IMR-90 (cell line): ENCODE results near the gene SIK2. TPM values are rescaled to one million over a fixed set of nuclear protein-coding genes. Genes with fewer than 3 reads are reported as not detected.
A peak's percentile ranks its signal among the peaks of the same experiment; 100 is the strongest.

Source experiments
- ATAC-seq: fragments of 200-7000 bp; cut with Tn5 transposase; 2 replicates; pipeline ENCODE4 v1.9.1; 2020; ENCODE audit warnings: low read depth, mild to moderate bottlenecking, moderate library complexity
- BruUV-seq: library from RNA; stranded (reverse); fragments of 400-500 nt; replicated peaks from 2 replicates; lab custom pipeline; 2021; lab: Mats Ljungman, UMichigan
- CTCF ChIA-PET: fragments of 300-600 bp; formaldehyde crosslinking; extraction: SDS; loops from one replicate; lab custom pipeline; 2021; ENCODE audit warnings: antibody characterized with exemption; lab: Yijun Ruan, JAX
- POLR2A ChIA-PET: fragments of 300-600 bp; sonication (Branson Sonifier 250); formaldehyde crosslinking; loops from one replicate; lab custom pipeline; 2022; ENCODE audit warnings: antibody characterized with exemption; ENCODE audit not compliant: unreplicated experiment; lab: Charles Lee
- DNase-seq: peaks from one replicate; pipeline ENCODE4 v3.0.0; 2013
- H2AFZ ChIP-seq: replicated peaks from 2 replicates; pipeline ENCODE3; 2013; ENCODE audit warnings: low read length, mild to moderate bottlenecking; ENCODE audit not compliant: poor library complexity
- H2AK5ac ChIP-seq: 2 replicates; pipeline ENCODE4 v1.6.1; 2013; ENCODE audit warnings: low read depth, low read length, inconsistent platforms
- H2AK9ac ChIP-seq: replicated peaks from 2 replicates; pipeline ENCODE3; 2013; ENCODE audit warnings: mild to moderate bottlenecking, low read depth, low read length, moderate library complexity; ENCODE audit not compliant: poor library complexity
- H2BK120ac ChIP-seq: 2 replicates; pipeline ENCODE4 v1.6.1; 2013; ENCODE audit warnings: low read depth, low read length, inconsistent platforms
- H2BK15ac ChIP-seq: 3 replicates; pipeline ENCODE4 v1.6.1; 2013; ENCODE audit warnings: low read depth, low read length, inconsistent platforms
- H2BK20ac ChIP-seq: 2 replicates; pipeline ENCODE4 v1.6.1; 2013; ENCODE audit warnings: low read depth, mild to moderate bottlenecking, inconsistent platforms, low read length, moderate library complexity
- H2BK5ac ChIP-seq: 2 replicates; pipeline ENCODE4 v1.6.1; 2013; ENCODE audit warnings: mild to moderate bottlenecking, low read depth, low read length, inconsistent platforms; ENCODE audit not compliant: poor library complexity, severe bottlenecking
- H3K14ac ChIP-seq: replicated peaks from 2 replicates; pipeline ENCODE4 v1.6.1; 2013; ENCODE audit warnings: low read depth, low read length, inconsistent platforms
- H3K18ac ChIP-seq: 2 replicates; pipeline ENCODE4 v1.6.1; 2013; ENCODE audit warnings: low read depth, low read length, control low read depth
- H3K23ac ChIP-seq: 2 replicates; pipeline ENCODE4 v1.6.1; 2013; ENCODE audit warnings: low read depth, low read length, inconsistent platforms
- H3K27ac ChIP-seq: 2 replicates; pipeline ENCODE4 v1.5.1; 2013; ENCODE audit warnings: mild to moderate bottlenecking, control low read depth, low read length; ENCODE audit not compliant: insufficient read depth
- H3K27me3 ChIP-seq: 2 replicates; pipeline ENCODE4 v1.6.1; 2013; ENCODE audit warnings: low read length; ENCODE audit not compliant: control insufficient read depth, insufficient read depth
- H3K36me3 ChIP-seq: 2 replicates; pipeline ENCODE4 v1.6.1; 2013; ENCODE audit warnings: low read length, mixed read lengths; ENCODE audit not compliant: control insufficient read depth, insufficient read depth
- H3K4ac ChIP-seq: 2 replicates; pipeline ENCODE4 v1.6.1; 2013; ENCODE audit warnings: low read depth, low read length, inconsistent platforms
- H3K4me1 ChIP-seq: 2 replicates; pipeline ENCODE4 v1.6.1; 2013; ENCODE audit warnings: low read length, mixed read lengths; ENCODE audit not compliant: control insufficient read depth, insufficient read depth
- H3K4me2 ChIP-seq: 2 replicates; pipeline ENCODE4 v1.6.1; 2013; ENCODE audit warnings: low read depth, mild to moderate bottlenecking, control low read depth, low read length, moderate library complexity
- H3K4me3 ChIP-seq: 2 replicates; pipeline ENCODE4 v1.5.1; 2013; ENCODE audit warnings: low read depth, mild to moderate bottlenecking, control low read depth, low read length, moderate library complexity; ENCODE audit not compliant: insufficient read depth
- H3K56ac ChIP-seq: 2 replicates; pipeline ENCODE4 v1.6.1; 2013; ENCODE audit warnings: low read length, inconsistent platforms; ENCODE audit not compliant: insufficient read depth; ENCODE audit errors: extremely low read depth
- H3K79me1 ChIP-seq, 2 experiments: 2 replicates each; pipeline ENCODE4 v1.6.1; 2013; ENCODE audit warnings: low read length in 2 of 2, inconsistent platforms in 1 of 2, low read depth in 1 of 2
- H3K9ac ChIP-seq: 2 replicates; pipeline ENCODE4 v1.6.1; 2013; ENCODE audit warnings: low read depth, low read length, control low read depth
- H3K9me1 ChIP-seq: 2 replicates; pipeline ENCODE4 v1.6.1; 2013; ENCODE audit warnings: low read length, inconsistent platforms; ENCODE audit not compliant: insufficient read depth
- H3K9me3 ChIP-seq: 2 replicates; pipeline ENCODE4 v1.6.1; 2013; ENCODE audit warnings: low read length; ENCODE audit not compliant: control insufficient read depth, insufficient read depth
- H4K20me1 ChIP-seq: 2 replicates; pipeline ENCODE4 v1.6.1; 2013; ENCODE audit warnings: low read length, inconsistent platforms; ENCODE audit not compliant: insufficient read depth
- H4K5ac ChIP-seq: 2 replicates; pipeline ENCODE4 v1.6.1; 2013; ENCODE audit warnings: mild to moderate bottlenecking, low read depth, low read length, control low read depth
- H4K8ac ChIP-seq, 2 experiments: 2 replicates each; pipeline ENCODE4 v1.6.1; 2013; ENCODE audit warnings: low read depth in 2 of 2, low read length in 2 of 2, control low read depth in 1 of 2, inconsistent platforms in 1 of 2
- H4K91ac ChIP-seq: 2 replicates; pipeline ENCODE4 v1.6.1; 2013; ENCODE audit warnings: low read depth, low read length, inconsistent platforms; ENCODE audit not compliant: insufficient read depth
- MAFK ChIP-seq: IDR thresholded peaks from 2 replicates; pipeline ENCODE4 v1.6.1; 2012; ENCODE audit warnings: low read depth, low read length, improper control_type of control experiment
- MAZ ChIP-seq: IDR thresholded peaks from 2 replicates; pipeline ENCODE4 v1.6.1; 2012; ENCODE audit warnings: low read depth, mild to moderate bottlenecking, low read length, improper control_type of control experiment, moderate library complexity, borderline replicate concordance
- NFE2L2 ChIP-seq: fragments of 150-350 bp; IDR thresholded peaks from 2 replicates; pipeline ENCODE4 v1.6.1; 2016; ENCODE audit warnings: low read depth, mild to moderate bottlenecking, low read length
- RFX5 ChIP-seq: IDR thresholded peaks from 2 replicates; pipeline ENCODE4 v1.8.0; 2012; ENCODE audit warnings: low read depth, mild to moderate bottlenecking, low read length, moderate library complexity
- WGBS, 2 experiments: methylation state at CpG; one replicate each; pipeline versions ENCODE4 v1.1.5 to v1.1.7; 2013; ENCODE audit warnings: missing lambda C conversion rate in 2 of 2; ENCODE audit not compliant: insufficient read length in 1 of 2; ENCODE audit errors: extremely low coverage in 2 of 2; 5-methylcytosine and 5-hydroxymethylcytosine counted together
- dilution Hi-C: fragments of 300-500 bp; cut with HindIII; formaldehyde crosslinking; loops from one replicate; pipeline ENCODE4 v1.14.3; 2018; ENCODE audit warnings: low sequenced_read_pairs; ENCODE audit not compliant: unreplicated experiment
- in situ Hi-C: fragments of 300-500 bp; cut with MboI; formaldehyde crosslinking; loops from 3 replicates; pipeline ENCODE4 v1.14.3; 2019; ENCODE audit warnings: low sequenced_read_pairs, inconsistent platforms, mixed read lengths
- intact Hi-C: fragments of 100-400 bp; cut with micrococcal nuclease; formaldehyde crosslinking; loops from 2 replicates; pipeline ENCODE4 v1.10.0; 2022
- polyA plus RNA-seq, 3 experiments: library from polyadenylated mRNA; depleted of rRNA; stranded (reverse); fragments of >200 nt; gene quantifications; 2 replicates each; pipeline ENCODE4 v1.2.3, GENCODE V29; 2012; ENCODE audit warnings: low replicate concordance in 1 of 3
- total RNA-seq: library from RNA; depleted of rRNA; stranded (reverse); fragments of >200 nt; gene quantifications from 2 replicates; pipeline ENCODE4 v1.2.3, GENCODE V29; 2012

SIK2 gene
- total and polyA plus RNA-seq, 2 of the 4 experiments (the other 2 are of a cell fraction), result 7.9 to 10.4 TPM

- Histone ChIP-seq H3K4ac (0 out of 2 replicates have a peak overlapping the region, but pooled peaks have one; percentile 21), H3K9me3 (no peaks in the 10 kb centered on the region), H3K56ac (no peak overlapping the region), H2BK5ac (no peak overlapping the region), H2BK15ac (no peak overlapping the region), H4K20me1 (no peaks in the 10 kb centered on the region), H4K8ac (no peak overlapping the region), H3K9me1 (0 out of 2 replicates have a peak, but pooled peaks cover 9% of the 10 kb centered on the region), H4K5ac (no peak overlapping the region), H3K36me3 (no peaks in the 10 kb centered on the region), H2AK5ac (0 out of 2 replicates have a peak overlapping the region, but pooled peaks have one; percentile 13), H2BK20ac (no peak overlapping the region), H3K79me1 (no peaks in the 10 kb centered on the region), H3K9ac (no peak overlapping the region), H3K14ac (no peak overlapping the region), H2AK9ac (no peak overlapping the region), H3K27ac (no peak overlapping the region), H3K4me3 (no peak overlapping the region), H3K18ac (no peak overlapping the region), H3K4me1 (peaks cover 6% of the 10 kb centered on the region), H3K4me2 (no peak overlapping the region), H4K91ac (no peak overlapping the region), H2BK120ac (no peak overlapping the region), H3K27me3 (no peaks in the 10 kb centered on the region), H3K23ac (no peak overlapping the region), H2AFZ (no peak overlapping the region)
- TF ChIP-seq RFX5, result no peak
- TF ChIP-seq MAFK, result no peak
- no peak for TF ChIP-seq MAZ
- no peak for TF ChIP-seq NFE2L2
- in situ Hi-C loops (loop anchor here (25.0 kb wide), 1 partner anchor 406 kb away; no protein-coding TSS in a partner anchor), dilution Hi-C loops (no loop called here), intact Hi-C loops (no loop called here)
- ChIA-PET POLR2A (no interaction called here), CTCF (no interaction called here)
- no peak for DNase-seq
- ATAC-seq, result no peak
- BruUV-seq, result no TSS peak
- no CpG with 5 or more reads among the region's 1 CpG for WGBS, 2 experiments
These were observed 20.9 kb upstream of the SIK2 start for GRCh38 chr11:111581341-111581740.
